GM12891 (cell line): ENCODE results near the gene UFD1.

Experiments used
- DNase-seq: peaks from one replicate; pipeline ENCODE4 v3.0.0; 2011; ENCODE audit warnings: low spot score; ENCODE audit not compliant: insufficient read length
- FAIRE-seq: peaks from 2 replicates; lab custom pipeline; 2011; peaks lifted over from hg19 to GRCh38; lab: Jason Lieb, UNC
- PAX5 ChIP-seq: IDR thresholded peaks from 2 replicates; pipeline ENCODE4 v1.6.1; 2011; ENCODE audit warnings: low read length, moderate library complexity, mild to moderate bottlenecking; ENCODE audit not compliant: insufficient read depth, severe bottlenecking
- POLR2A ChIP-seq: IDR thresholded peaks from 2 replicates; pipeline ENCODE4 v1.6.1; 2011; ENCODE audit warnings: low read depth, low read length, control low read depth
- POLR2AphosphoS5 ChIP-seq: IDR thresholded peaks from 2 replicates; pipeline ENCODE4 v1.6.1; 2011; ENCODE audit warnings: low read depth, low read length, control low read depth
- POU2F2 ChIP-seq: IDR thresholded peaks from 2 replicates; pipeline ENCODE4 v1.6.1; 2011; ENCODE audit warnings: low read depth, mild to moderate bottlenecking, control low read depth, low read length, moderate library complexity
- SPI1 ChIP-seq: IDR thresholded peaks from 2 replicates; pipeline ENCODE4 v1.6.1; 2011; ENCODE audit warnings: low read depth, low read length, control low read depth
- TAF1 ChIP-seq: IDR thresholded peaks from 2 replicates; pipeline ENCODE4 v1.6.1; 2011; ENCODE audit warnings: low read depth, low read length, control low read depth

Gene UFD1

DNA sequence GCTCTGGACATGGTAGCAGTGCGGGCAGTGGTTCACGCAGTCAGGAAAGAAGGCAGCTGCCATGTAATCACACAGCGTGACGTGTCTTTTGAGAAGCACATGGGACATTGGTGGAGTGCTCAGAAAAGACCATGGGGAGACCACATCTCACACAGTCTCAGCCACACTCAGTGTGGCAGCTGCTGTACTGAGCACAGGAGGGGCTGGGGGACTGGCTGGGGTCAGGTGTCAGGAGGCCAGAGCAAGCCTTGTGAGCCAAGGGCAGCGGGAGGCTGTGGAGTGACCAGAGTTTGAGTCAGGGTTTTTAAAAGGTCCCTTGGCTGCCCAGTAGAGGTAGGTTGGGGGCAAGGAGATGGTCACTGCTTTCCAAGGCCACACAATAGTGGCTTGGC is 26.7 kb upstream of the UFD1 start:
- DNase-seq (no peak), FAIRE-seq (no peak)

GRCh38 chr22:19504900-19505734 is 26.1 kb upstream of the UFD1 start:
- FAIRE-seq = no peak
- TF ChIP-seq POLR2A (no peak), PAX5 (no peak), SPI1 (no peak), POU2F2 (no peak), POLR2AphosphoS5 (no peak), TAF1 (no peak)

More for the DNA sequence above, 26.7 kb upstream of the UFD1 start:
- TF ChIP-seq TAF1 = no peak
- no peak for TF ChIP-seq SPI1
- no peak for TF ChIP-seq POU2F2
- TF ChIP-seq POLR2A = no peak
- TF ChIP-seq PAX5 = no peak
- TF ChIP-seq POLR2AphosphoS5 = no peak

DNA sequence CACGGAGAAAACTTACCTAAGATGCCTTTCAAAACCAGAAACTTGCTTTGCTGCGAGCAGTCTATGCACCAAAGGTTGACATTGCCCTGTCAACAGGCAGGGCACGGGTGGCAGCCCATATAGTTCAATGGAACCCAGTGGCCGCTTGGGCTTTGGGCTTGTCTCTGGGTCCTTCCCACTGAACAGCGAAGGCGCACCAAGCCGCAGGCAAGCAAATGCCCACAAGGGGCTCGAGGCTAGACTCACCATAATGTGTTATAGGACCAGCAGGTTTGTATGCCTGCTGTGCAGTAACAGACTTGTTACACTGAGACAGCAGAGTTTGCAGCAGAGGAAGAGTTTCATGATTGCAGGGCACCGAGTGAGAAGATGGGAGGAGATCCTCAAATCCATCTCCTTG is 24.9 kb upstream of the UFD1 start:
- TF ChIP-seq POLR2A (no peak), TAF1 (no peak), POU2F2 (no peak), PAX5 (no peak), POLR2AphosphoS5 (no peak), SPI1 (no peak)
- no peak for DNase-seq
- FAIRE-seq = no peak

More at GRCh38 chr22:19504900-19505734, 26.1 kb upstream of the UFD1 start:
- DNase-seq = no peak

GRCh38 chr22:19503367-19503766 is 24.4 kb upstream of the UFD1 start:
- FAIRE-seq = no peak

DNA sequence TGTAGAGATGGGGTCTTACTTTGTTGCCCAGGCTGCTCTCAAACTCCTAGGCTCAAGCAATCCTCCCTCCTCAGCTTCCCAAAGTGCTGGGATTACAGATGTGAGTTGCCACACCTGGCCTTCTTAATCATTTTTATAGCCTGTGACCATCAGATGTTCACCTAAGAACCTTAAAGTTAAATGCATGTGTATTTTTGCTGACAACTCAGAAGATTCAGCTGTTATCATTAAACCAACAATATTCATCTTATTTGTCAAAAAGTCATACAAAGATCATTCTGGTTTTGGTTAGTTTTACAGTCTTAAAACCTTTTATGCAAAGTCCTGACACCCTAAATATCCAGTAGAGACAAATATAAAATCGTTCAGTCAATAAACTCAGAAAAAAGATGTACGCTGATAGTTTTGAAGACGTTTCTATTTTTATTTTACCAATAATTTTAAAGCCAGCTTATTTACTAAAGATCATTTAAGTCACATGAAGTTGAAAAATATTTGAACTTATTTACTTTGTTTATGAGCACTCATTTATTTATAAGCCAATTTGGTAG is 23.0 kb upstream of the UFD1 start:
- DNase-seq (no peak), FAIRE-seq (no peak)
- TF ChIP-seq POU2F2 = no peak
- TF ChIP-seq POLR2AphosphoS5 = no peak
- no peak for TF ChIP-seq POLR2A
- TF ChIP-seq SPI1 = no peak
- no peak for TF ChIP-seq TAF1
- TF ChIP-seq PAX5 = no peak

More at GRCh38 chr22:19503367-19503766, 24.4 kb upstream of the UFD1 start:
- no peak for DNase-seq
- TF ChIP-seq PAX5 = no peak
- no peak for TF ChIP-seq POLR2A
- TF ChIP-seq POU2F2 = no peak
- no peak for TF ChIP-seq SPI1
- no peak for TF ChIP-seq TAF1
- no peak for TF ChIP-seq POLR2AphosphoS5

DNA sequence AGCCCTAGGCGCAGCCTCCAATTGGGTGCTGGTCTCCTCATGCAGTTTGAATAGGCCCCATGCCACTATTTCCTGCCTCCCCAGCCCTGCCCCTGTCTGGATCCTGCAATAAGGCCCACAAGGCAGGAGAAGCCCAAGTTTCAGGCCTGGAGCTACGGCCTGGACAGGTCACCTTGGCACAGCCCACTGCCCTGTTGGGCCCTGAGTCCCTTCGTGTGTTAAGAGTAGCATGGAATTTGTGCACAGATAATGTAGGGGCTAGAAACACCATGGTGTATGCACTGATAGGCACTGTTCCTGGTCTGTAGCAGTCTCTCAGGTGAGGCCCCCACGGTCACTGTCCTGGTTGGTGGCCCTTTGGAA is 20.9 kb upstream of the UFD1 start:
- FAIRE-seq (no peak), DNase-seq (no peak)
- no peak for TF ChIP-seq POLR2AphosphoS5
- no peak for TF ChIP-seq SPI1
- no peak for TF ChIP-seq POLR2A
- no peak for TF ChIP-seq TAF1
- TF ChIP-seq PAX5 = no peak
- TF ChIP-seq POU2F2 = no peak

- no peak for TF ChIP-seq PAX5
- no peak for TF ChIP-seq SPI1
- TF ChIP-seq POLR2AphosphoS5 = no peak
- no peak for TF ChIP-seq POLR2A
- no peak for TF ChIP-seq POU2F2
- no peak for TF ChIP-seq TAF1
- FAIRE-seq (no peak), DNase-seq (no peak)
These were observed 20.4 kb upstream of the UFD1 start for GRCh38 chr22:19499236-19499879.

- TF ChIP-seq POLR2AphosphoS5 (no peak), POU2F2 (no peak), SPI1 (no peak), POLR2A (no peak), TAF1 (no peak), PAX5 (no peak)
- DNase-seq (no peak), FAIRE-seq (no peak)
These were observed 19.8 kb upstream of the UFD1 start for GRCh38 chr22:19498866-19499190.

DNA sequence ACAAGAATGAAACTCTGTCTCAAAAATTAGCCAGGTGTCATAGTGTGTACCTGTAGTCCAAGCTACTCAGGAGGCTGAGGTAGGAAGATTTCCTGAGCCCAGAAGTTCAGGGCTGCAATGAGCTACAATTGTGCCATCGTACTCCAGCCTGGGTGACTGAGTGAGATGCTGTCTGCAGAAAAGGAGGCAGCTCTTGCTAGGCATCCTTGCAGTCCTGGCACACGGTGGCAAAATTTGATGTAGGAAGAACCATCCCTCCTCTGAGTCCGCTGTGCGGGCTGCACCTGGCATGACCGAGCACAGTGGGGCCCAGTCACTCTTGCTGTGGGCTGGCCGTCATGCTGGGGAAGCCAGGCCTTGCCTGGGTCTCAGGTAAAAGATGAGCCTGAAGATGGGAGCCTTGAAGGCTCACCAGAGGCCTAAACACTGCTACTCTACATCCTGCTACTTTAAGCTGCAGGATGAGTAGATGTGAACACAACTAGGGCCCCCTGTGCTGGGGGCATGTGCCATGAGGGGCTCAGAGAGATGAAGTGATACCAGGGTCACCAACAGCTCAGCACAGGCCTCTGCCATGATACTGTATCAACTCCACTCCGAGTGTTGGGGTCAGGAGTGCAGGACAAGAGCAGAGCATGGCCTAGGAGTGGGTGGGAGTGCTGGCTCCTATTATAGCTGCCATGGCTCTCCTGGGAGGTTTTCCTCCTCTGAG is 19.3 kb upstream of the UFD1 start:
- no peak for FAIRE-seq

More for the DNA sequence above, 19.3 kb upstream of the UFD1 start:
- no peak for DNase-seq
- TF ChIP-seq POU2F2 (no peak), POLR2A (no peak), SPI1 (no peak), TAF1 (no peak), POLR2AphosphoS5 (no peak), PAX5 (no peak)
